Anterior cingulate cortex (tissue), 58 donors: ENCODE measurements around the gene SECISBP2L.
"Not testable (repeated sequence)": the region's sequence is repeated elsewhere in the genome, so short reads cannot be mapped to it uniquely, and the experiment has no call there.

Experiments used
- DNase-seq, 58 donors: peaks; one replicate each; lab custom pipeline; 2025; lab: John Stamatoyannopoulos, UW

The SECISBP2L gene

DNA sequence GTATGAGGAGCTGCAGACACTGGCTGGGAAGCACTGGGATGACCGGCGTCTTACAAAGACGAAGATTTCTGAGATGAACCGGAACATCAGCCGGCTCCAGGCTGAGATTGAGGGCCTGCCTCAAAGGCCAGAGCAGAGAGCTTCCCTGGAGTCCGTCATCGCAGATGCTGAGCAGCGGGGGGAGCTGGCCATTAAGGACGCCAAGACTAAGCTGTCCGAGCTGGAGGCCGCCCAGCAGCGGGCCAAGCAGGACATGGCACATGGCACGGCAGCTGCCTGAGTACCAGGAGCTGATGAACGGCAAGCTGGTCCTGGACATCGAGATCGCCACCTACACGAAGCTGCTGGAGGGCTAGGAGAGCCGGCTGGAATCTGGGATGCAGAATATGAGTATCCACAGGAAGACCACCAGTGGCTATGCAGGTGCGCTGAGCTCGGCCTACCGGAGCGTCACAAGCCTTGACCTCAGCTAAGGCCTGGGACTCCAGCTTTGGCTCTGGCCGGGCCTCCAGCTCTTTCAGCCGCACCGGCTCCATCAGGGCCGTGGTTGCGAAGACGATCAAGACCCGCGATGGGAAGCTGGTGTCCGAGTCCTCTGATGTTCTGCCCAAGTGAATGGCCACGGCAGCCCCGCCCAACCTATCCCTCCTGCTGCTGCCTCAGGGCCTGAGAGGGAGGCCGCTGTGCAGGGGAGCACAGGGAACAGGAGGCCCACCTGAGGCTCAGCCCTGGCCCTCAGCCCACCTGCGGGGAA, 73.3 kb downstream of the SECISBP2L start:
- DNase-seq = peak in 1 of 58 donors; percentile 7

DNA sequence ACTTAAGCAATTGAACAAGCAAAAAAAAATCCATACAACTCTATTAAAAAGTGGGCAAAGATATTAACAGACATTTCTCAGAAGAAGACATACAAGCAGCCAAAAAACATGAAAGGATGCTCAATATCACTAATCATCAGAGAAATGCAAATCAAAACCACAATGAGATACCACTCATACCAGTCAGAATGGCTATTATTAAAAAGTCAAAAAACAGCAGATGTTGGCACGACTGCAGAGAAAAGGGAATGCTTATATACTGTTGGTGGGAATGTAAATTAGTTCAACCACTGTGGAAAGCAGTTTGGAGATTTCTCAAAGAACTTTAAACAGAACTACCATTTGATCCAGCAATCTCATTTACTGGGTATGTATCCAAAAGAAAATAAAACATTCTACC, 75.3 kb downstream of the SECISBP2L start:
- not testable (repeated sequence) for DNase-seq

DNA sequence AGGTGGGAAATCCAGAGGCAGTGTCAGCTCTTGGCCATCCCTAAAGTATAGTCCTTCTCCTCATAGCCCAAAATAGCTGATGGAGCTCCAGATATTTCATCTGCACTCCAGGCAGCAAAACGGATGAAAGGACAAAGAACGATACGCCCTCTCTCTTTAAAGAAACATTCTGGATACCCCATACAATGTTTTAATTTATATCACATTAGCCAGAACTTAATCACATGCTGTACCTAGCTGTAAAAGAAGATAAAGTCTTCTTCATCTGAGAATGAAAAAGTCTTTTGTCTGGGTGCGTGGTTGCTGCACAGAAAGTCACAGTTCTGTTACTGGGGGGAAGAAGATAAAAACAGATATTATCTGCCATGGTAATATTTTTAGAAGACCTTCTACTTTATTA, 78.2 kb downstream of the SECISBP2L start:
- no peak for DNase-seq

DNA sequence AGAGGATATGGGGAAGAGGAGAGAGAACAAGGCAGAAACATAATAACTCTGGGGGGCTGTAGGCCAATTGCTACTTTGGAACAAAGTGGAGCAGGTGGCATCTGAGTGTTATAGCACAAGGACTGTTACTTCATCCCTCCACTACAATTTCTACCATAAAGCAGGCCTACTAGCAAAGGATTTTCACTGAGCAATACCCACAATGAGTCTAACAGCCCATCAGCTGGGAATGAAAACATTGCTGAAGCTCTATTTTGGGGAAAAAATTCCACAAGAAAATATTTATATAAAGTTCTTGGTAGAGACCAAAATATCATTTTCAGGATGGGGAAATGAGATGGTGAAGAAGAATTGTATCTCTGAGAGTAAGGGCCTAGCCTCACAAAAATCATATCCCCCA, 78.9 kb downstream of the SECISBP2L start:
- DNase-seq = no peak

DNA sequence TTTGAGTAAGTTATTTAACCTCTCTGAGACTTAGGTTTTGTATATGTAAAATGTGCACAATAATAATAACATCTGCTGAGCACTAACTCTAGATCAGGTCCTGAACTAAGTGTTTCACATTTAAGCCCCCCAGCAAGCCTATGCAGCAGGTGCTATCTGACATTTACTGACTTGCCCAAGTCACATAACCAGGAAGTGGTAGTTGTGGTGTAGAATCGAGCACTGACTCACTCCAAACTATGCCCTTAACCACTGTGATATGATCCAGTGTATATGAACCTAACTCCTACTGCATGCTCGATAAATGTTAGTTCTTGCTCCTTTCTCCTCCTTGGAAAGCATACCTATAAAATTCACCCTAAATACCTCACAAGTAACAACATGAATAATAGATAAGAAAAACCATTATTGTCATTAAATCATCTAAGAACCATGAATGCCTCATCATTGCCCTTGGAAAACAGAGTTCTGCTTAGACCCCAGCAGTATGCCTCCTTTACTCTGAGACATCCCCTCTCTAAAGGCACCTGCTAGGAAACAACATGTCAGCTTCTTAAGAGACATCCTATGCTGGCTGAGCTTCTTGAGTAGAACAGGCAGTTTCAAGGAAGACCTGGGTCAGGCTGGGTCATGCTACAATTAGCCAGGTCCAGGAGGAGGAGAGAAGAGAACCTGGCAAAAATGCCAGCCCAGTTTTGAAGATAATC, 79.5 kb downstream of the SECISBP2L start:
- DNase-seq = no peak

DNA sequence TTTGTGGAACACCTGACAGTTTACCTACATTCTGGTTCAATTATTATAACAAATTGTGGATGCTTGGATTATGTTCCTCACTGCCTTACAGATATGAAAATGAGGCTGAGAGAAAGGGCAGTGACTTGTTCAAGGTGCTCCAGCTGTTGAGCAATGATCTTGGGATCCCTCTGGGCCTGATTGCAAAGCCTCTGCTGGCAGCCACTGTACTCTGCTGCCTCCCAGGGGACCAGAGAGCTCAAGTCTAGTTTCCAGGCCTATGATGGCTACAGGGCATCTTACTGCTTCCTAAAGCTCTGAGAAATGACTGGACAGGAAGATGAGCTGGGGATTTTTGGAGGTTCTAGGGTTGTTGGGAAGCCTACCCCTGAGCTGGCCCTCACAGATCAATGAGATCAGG, 80.3 kb downstream of the SECISBP2L start:
- no peak for DNase-seq

DNA sequence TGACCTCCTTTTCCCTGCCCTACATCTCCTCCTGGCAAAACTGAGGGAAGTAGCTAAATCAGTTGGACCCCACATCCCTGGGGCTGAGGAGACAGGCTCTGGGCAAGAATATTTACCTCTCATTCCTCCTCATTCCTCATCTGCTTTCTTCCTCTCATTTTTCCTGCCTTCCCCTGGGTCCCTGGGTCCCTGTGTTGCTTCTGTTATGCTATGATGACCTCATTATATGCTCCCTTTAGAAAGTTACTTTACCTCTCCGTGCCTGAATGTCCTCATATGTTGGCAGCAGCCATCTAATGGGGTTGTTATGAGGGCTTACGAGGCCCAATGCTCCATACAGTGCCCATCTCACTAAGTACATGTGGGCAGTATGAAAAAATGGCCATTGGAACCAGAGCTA, 81.3 kb downstream of the SECISBP2L start:
- DNase-seq = no peak

DNA sequence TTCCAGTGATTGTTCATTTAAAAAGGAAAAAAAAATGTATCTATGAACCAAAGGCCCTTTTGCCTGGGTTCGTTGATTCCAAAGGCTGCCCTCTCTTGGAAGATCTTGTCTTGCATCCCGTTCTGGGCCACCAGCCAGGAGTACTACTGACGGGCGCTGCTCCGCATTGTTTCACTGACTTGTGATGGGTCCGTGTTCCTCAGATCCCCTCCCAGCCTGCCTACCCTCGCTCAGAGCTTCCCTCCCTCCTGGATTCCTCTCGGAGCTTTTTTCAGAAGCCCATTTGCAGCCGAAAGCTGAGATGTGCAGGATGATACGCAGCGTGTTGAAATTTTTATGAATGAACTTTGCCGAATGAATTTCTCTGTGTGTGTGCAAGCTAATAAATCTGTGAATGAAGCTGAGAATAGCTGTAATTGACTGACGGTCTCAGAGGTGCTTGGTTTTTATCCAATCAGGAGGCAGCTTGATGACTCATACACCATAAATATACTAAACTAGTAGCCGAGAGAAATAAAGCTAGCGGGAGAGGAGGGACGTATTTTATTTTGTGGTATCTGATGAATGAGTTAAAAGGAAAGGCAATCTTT, 82.6 kb downstream of the SECISBP2L start, which contains the start of gene SHC4:
Gene SHC4 (minus strand): TSS at position 396 of the 590 bp plus-strand sequence. CDS start 904 bp downstream, outside the sequence.
- DNase-seq = peak in 55 of 58 donors; percentile 7 to 84 (median 60)

DNA sequence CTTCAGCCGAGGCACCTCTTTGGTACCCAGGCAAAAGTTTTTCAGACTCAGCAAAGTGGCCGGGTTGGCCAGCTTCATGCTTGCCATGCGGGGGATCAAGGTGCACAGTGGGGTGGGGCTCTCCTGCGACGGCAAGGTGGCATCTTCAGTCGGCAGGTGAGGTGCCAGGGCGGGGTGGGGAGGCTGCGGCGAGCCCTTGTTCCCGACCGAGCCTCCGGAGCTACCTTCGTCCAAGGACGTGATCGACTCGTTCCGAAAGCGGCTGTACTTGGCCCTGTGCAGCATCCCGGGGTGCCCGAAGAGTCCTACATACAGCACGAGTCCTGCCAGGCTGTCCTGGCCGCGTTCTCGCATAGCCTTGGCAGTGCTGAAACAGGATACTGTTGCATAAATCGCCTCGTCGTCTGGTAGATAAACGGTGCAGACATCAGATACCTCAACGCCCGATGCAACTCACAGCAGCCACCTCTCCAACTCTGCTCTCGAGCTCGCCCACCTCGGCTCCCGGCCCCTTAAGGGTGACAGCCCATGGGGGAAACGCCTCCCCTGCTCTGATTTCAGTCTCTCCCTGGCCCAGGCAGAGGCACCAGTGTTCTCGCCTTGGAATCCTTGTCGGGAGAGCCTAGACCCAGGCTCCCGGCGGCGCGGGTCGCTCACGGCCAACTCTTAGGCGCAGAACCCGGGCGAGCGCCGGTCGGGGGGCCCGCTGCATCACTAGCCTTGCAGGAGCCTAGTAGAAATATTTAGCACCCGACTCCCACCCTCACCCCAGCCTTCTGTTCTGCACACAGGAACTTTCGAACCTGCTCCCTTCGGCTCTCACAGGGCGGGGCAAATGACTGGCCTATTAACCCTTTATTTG, 83.4 kb downstream of the SECISBP2L start:
- DNase-seq = peak in 24 of 58 donors; percentile 12 to 62 (median 34)

DNA sequence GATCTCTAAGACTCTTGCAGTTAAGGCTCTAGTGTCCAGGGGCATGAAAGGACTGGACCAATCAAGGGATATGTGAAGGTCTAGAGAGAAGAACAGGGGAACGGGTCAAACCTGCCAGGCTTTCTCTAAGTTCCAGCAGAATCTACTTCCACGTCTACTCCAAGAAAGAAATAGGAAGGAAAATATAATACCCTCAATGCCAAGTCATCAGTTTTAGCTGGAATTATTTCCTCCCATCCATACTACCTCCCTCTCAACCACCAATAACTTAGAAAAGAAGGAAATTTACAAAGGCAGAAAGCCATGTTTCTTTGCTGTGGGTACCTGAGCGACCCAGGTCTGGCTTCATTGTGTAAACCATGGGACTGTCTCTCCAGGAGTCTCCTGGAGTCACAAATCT, 90.3 kb downstream of the SECISBP2L start:
- DNase-seq = no peak

DNA sequence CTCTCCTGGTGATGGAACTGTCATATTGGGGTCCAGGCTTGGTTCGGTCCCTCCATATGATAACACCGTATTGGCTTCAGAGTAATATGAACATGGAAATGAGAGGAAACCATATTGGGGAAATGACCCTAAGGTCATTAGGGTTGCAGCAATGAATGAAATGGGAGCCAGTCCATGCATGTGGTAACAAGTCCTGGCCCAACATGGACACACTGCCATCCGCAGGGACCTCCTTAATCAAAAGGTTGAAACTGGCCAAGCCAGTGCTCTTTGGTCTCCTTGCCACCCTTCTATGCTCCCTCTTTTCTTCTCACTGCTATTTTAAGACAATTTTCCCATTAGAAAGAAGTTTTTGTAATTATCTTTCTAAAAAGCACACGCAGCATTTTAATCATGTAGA, 90.9 kb downstream of the SECISBP2L start:
- DNase-seq = no peak

DNA sequence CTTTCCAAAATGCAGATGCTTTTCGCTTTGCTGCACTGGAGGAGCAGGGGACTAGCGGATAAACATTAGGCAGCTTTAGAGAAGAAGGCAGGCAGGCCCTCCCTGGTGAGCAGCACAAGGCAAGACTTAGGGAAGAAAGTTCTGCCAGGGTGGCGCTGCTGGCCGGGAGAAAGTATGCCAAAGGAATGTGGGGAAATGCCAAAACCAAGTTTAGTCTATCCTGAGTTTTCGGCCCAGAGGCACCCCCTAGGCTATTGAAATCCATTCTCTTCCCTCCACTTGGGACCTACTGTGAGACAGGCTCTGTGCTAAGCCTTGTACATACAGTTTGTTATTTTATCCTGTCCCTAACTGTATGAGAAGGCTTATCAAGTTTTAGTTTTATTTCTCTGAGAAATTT, 91.7 kb downstream of the SECISBP2L start:
- DNase-seq = peak in 1 of 58 donors; percentile 6

DNA sequence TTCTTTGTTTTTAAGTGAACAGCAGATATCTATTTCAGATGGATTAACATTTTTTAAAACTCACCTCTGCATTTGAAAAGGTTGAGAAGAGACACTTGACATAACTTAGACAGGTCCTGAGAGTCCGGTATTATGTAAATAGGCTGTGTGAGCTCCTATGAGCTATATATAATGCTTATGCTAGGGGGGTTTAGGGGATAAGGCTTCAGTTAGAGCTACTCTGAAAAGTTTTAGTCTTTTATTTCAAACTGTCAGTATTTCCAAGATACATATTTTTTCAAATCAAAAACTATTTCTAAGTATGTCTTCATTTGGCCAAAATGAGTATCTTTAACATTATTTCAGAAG, 99.4 kb downstream of the SECISBP2L start:
- DNase-seq = no peak

DNA sequence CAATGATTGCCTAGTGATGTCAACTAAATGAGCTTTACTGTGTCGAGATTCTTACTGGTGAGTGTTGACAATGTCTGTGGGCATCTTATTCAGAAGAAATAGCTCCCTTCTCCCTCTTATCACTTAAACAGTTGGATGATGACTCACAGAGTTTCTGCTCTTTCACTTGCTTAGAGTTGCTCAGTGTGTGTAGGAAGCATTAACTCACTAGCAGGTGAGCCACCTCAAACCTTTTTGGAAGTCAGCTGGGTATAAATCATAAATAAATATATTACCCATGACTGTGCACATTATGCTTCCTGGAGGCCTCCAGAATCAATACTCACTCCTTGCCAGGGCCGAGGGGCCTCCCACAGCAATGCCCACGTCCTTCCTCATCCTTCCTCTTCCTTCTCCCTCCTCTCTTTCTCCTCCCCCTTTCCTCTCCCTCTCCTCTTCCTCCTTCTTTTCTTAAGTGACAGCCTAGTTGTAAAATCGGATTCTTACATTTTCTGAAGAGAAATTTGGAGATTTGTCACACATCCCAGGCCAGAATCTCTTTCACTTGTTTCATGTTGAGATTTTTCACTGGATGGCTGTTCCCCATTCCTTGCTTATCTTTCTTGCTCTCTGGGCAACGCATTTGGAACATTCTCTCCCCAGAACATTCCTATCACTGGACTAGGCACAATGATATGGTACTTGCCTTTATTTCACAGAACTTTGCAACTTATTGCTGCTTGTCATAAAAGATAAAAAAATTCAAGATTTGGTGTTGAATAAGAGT, 100.0 kb downstream of the SECISBP2L start:
- peak in 2 of 58 donors; percentile 6 to 8 for DNase-seq

DNA sequence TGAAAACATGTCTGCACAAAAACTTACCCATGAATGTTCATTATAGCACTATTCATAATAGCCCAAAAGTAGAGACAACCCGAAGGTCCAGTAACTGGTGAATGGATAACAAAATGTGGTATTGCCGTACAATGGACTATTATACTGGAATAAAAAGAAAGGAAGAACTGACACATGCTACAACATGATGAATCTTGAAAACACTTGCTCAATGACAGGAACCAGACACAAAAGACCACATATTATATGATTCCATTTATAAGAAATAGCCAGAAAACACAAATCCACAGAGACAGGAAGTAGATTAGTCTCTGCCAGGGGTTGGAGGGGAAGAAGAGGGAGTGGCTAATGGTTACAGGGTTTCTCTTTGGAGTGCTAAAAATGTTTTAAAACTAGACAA, 100.9 kb downstream of the SECISBP2L start:
- DNase-seq = no peak

DNA sequence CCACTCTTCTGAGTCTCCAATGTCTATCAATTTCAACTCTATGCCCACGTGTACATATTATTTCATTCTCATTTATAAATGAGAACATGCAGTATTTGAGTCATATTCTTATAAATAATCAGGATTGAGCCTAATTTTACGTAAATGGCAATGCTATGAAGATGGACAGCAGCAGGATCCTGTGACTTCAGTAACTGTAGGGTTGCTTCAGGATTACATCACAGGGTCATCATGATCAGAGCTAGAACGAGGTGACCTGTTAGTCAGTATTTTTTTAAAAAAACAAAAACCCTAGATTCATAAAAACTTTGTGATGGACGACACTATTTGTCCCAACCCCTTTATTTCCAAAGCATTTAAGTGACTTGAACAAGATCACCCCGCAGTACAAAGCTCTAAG, 104.3 kb downstream of the SECISBP2L start:
- no peak for DNase-seq

DNA sequence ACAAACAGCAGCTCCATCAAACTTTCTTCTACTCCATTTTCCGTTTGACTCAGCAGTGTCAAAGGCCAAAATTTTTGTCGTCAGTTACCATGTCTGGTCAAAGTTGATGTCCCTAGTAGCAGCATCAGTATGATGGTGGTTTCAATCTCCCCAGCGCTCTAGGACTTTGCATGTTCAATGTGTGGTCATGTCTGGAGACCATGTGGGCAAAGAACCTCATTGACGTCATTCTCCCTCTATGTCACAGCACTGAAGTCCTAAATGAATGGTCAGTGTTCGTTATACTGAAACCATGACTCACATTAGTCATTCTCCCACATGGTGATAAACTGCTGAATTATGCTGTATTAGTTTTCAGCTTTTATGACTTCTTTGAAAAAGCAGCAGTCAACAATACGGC, 105.7 kb downstream of the SECISBP2L start:
- DNase-seq = no peak

DNA sequence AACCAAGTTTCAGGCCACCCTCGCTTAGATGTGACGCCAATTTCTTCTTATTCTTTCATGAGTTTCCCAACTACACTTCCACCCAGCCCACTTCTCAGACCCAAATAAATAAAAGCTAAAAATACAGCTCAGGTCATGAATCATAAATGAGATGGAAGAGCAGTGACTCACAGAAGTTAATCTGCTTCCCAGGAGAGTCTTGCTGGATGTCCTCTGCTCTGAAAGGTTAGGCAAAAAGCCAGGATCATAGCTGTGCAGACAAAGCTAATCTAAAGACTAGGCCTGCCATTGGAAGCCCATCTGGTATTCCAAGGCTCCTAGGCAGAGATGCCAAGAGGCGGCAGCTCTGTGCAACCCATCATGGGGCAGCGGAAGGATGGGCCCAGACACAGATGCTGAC, 106.6 kb downstream of the SECISBP2L start:
- DNase-seq = no peak
